ENCODE data around the gene LMTK3.

Gene LMTK3

DNA sequence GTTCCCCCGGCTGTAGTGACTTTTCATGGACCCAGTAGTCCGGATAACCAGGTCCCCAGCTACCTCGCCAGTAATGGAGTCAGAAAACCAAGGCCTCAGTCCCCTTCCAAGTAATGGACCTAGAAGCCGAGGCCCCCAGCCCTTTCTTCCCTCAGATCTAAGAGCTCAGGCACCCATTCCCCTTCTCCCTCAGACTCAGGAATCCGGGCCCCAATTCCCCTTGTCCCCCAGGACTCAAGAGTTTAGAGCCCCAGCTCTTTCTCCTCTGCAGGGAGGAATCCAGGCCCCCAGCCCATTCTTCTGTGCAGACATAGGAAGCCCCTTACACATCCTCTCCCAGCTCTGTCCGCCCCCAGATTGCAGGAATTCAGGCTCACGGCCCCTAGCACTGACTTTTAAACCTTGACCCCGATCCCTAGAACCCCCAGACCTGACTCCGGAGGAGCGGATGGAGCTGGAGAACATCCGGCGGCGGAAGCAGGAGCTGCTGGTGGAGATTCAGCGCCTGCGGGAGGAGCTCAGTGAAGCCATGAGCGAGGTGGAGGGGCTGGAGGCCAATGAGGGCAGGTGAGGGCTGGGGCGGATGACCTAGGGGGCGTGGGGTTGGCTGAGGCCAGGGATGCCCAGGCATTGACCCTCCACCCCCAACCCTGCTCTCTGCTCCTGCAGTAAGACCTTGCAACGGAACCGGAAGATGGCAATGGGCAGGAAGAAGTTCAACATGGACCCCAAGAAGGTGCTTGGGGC lies 41.5 kb downstream of the LMTK3 start:
- no peak for DNase-seq

DNA sequence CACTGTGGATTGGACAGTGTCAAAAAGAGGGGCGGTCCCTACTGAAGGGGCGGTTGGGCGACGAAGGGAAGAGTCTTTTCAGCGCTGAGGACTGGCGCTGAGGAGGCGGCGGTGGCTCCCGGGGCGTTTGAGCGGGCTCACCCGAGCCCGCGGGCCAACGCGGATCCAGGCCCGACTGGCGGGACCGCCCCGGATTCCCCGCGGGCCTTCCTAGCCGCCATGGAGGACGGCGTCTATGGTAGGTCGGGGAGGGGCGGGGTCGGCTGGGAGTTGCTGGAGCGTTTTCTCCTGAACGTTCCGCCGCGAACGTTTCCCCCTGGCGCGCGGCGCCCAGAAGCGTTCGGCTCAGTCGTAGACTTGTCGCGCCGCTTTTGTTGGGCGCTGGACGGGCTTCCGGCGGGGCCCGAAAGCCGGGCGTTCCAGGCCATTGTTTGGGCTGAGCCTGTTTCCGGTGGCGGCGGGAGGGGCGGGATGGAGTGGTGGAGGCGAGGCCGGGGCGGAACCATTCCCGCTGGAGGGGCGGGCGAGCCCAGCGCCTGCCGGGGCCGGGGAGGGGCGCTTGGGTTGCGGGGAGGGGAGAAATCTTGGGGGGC lies 42.2 kb downstream of the LMTK3 start, which contains the start of gene CYTH2:
TSS of gene CYTH2 (plus strand) at position 81 of the 593 bp plus-strand sequence. CDS start at position 220, 139 bp downstream.
- peak; percentile 87 for DNase-seq

DNA sequence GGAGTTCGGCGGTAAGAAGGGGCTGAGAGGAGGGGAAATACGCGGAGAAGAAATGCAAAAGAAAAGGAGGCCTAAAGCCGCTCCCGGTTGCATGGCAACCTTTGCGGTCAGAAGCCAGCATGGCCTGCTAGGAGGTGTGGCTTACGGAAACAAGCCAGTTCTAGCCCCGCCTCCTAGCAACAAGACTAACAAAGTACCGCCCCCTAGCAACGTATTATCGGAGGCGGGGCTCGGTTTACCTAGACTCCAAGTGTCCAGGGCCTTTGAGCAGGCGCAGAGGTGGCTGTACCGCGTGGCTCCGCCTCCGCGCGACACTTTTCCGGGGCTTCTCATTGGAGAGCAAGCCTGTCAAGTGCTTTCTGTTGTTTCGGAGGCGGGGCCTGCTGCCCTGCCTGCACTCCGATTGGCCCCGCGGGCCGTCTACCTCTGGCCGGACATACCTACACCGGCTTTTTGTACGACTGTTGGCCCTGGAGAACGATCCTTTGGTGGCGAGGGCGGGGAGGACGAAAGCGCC lies 42.8 kb downstream of the LMTK3 start:
- peak; percentile 99 for DNase-seq

DNA sequence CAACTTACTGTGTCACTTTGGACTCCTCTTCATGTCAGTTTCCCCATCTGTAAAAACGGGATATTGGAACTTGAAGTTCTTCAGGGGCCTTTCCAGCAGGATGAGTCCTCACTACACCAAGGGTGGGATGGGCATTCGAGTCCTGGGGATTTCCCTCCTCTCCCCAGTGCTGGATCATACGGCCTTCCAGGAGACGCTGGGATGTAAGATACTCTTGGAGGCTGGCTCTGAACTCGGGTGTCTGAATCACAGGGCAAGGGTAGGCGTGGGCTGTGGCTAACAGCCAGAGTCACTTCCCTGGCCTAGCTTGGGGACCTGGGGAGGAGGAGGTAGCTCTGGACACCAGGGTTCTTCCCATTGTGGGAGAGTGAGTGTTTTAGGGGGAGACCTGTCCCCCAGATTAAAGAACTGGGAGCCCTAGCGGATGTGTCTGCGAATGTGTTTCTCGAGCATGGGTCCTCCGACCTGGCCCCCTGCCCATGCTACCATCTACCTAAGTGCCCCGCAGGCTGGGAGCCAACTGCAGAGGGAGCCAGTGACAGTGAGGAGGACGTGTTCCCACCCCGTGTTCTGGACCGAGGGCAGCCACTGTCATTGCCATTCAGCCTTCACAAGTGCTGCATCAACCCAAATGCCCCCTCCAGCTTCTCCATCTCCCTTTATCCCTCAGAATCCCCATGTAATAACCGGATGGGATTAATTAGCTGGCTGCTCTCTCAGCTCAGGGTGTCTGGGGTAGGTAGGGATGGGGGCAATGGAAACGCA lies 44.9 kb downstream of the LMTK3 start:
- no peak for DNase-seq

DNA sequence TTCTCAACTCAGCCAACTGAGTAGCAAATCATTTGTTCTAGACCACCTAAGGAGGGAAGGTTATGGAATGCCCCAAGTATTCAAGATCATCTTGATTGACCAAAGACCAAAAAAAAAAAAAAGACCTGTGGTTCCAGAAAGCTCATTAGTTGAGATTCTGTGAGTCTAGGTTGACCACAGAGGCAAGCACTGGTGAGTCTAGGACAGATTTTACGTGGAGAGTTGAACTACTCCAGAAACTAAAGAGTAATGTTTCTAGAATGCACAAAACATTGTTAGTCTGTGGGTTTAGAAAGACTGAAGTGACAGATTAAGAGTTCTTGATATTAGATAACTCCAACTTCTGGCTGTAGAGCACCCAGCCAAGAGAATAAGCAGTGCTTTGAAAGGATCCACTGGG lies 46.4 kb downstream of the LMTK3 start:
- DNase-seq, result no peak

DNA sequence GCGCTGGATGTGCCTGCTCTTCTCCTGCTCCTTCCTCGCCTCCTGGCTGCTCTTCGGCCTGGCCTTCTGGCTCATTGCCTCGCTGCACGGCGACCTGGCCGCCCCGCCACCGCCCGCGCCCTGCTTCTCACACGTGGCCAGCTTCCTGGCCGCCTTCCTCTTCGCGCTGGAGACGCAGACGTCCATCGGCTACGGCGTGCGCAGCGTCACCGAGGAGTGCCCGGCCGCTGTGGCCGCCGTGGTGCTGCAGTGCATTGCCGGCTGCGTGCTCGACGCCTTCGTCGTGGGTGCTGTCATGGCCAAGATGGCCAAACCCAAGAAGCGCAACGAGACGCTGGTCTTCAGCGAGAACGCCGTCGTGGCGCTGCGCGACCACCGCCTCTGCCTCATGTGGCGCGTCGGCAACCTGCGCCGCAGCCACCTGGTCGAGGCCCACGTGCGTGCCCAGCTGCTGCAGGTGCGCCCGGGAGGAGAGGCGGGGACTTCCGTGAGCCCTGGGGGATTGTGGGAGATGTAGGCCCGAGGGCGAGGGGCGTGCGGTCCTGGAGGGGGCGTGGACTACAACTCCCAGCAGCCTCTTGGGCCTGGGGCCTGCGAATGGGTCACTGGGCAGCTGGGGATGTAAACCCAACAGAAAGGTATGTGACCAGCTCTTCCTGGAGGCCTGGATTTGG lies 49.5 kb downstream of the LMTK3 start:
- DNase-seq, result no peak

DNA sequence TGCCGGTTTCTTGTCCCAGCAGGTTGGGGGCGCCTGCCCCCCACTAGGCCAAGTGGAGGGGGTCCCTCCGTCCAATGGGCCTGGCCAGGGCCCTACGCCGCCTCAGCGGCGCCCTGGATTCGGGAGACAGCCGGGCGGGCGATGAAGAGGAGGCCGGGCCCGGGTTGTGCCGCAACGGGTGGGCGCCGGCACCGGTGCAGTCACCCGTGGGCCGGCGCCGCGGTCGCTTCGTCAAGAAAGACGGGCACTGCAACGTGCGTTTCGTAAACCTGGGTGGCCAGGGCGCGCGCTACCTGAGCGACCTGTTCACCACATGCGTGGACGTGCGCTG lies 50.0 kb downstream of the LMTK3 start:
- no peak for DNase-seq

DNA sequence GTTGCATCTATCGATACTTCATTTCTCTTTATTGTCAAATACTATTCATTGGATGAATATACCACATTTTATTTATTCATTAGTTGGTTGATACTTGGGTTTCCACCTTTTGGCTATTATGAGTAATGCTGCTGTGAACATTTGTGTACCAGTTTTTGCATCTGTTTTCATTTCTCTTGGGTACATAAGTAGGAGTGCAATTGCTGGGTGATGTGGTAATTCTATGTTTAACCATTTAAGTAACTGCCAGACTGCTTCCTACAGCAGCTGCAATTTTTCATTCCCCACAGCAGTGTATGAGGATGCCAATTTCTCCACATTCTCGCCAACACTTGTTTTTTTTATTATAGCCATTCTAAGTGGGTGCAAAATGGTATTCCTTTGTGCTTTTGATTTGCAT lies 53.6 kb downstream of the LMTK3 start:
- DNase-seq, result no peak

DNA sequence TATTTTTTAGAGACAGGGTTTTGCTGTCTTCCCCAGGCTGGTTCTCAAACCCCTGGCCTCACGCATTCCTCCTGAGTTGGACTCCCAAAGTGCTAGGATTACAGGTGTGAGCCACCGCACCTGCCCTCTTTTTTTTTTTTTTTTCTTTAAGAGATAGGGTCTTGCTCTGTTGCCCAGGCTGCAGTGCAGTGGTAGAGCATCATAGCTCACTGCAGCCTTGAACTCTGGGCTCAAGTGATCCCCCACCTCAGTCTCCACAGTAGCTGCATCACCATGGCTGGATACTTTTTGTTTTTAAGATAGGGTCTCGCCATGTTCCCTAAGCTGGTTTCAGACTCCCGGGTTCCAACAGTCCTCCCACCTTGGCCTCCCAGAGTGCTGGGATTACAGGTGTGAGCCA lies 54.8 kb downstream of the LMTK3 start:
- DNase-seq, result no peak

DNA sequence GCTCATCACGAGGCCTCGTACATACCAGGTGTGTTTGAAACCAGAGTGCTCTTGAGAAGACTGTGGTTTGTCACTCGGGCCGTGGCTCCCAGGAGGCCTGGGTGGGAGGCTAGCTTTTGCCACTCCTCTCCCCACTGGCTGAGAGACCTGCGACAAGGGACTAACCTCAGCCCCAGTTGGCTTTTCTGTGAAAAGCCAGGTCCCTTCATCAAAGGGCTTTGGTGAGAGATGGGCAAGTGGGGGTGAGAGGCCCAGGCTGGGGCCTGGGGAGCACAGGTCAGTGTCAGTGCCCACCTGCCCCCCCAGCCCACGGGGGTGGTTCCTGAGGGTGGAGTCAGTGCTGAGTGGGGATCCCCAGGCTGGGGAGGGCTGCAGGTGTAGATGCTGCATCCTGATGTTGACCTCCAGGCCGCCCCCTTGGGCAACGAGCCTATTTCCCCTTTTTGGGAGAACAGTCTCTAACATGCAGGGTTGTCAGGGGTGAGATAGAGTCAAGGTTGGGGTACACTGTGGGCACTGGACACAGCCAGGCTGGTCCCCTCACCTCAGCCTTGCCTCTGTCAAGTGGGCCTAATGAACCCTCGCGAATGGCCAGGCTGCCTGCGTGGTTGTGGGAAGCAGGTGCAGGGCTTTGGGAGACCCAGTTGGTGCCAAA lies 55.6 kb downstream of the LMTK3 start:
- no peak for DNase-seq

DNA sequence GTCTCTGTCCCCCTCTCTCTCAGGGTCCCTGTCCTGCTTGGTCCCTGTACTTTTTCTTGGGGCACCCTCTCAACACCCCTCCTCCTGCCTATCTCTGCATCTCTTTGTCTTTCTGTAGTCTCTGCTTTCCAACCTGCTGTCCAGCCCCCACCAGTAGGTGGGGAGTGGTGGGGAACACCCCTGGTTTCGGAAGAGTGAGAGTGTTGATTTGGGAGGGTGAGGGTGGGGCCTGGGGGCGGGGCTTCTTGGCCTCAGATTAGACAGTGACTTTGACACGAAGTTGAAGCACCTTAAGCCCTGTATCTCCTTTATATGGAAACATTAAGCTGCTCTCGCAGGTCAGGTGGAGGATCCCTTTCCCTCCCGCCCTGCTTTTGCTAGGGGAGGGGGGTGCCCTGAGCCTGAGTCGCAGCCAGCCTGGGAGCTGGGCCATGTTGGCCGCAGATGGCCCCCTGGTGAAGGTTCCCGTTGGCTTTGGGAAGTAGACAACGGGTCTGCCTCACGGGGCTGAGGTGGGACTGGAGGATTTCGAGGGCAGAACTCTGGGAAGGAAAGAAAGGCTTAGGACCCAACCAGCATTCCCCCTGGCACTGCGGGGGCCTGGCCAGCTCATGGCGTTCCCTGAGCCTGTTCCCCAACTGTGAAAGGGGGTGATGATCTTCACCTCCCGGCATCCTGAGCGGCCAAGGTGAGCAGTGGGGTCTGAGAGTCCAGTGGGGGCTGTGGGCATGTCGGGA lies 56.3 kb downstream of the LMTK3 start, which contains the start of gene KCNJ14:
TSS of gene KCNJ14 (plus strand) at position 404 of the 737 bp plus-strand sequence. CDS start 6,151 bp downstream, outside the sequence.
- peak; percentile 45 for DNase-seq

DNA sequence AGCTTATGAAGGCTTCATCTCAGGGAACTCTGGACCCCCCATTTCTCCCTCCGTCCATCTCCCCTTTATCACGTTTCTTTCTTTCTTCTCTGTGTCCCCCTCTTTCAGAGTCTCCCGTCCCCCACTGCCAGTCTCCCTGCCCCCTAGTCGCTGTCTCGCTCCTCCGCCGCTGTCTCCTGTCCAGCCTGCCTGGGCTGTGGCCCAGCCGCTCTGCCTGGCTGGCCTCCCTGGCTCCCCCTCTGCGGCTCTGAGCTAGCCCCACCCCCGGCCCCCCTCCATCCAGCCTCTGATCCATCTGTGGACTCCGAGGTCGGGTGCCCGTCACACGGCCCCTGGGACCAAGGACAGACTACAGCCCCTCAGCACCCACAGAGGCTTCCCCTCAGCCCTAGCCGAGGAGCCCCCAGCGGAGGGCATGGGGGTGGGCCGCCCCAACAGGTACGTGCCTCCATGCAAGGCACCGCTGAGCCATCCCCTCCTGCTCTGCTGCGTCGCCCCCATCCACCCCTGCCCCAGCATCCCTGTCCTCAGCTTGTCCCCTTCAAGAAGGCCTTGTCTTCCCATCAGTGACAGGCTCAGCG lies 57.4 kb downstream of the LMTK3 start:
- DNase-seq, result no peak

DNA sequence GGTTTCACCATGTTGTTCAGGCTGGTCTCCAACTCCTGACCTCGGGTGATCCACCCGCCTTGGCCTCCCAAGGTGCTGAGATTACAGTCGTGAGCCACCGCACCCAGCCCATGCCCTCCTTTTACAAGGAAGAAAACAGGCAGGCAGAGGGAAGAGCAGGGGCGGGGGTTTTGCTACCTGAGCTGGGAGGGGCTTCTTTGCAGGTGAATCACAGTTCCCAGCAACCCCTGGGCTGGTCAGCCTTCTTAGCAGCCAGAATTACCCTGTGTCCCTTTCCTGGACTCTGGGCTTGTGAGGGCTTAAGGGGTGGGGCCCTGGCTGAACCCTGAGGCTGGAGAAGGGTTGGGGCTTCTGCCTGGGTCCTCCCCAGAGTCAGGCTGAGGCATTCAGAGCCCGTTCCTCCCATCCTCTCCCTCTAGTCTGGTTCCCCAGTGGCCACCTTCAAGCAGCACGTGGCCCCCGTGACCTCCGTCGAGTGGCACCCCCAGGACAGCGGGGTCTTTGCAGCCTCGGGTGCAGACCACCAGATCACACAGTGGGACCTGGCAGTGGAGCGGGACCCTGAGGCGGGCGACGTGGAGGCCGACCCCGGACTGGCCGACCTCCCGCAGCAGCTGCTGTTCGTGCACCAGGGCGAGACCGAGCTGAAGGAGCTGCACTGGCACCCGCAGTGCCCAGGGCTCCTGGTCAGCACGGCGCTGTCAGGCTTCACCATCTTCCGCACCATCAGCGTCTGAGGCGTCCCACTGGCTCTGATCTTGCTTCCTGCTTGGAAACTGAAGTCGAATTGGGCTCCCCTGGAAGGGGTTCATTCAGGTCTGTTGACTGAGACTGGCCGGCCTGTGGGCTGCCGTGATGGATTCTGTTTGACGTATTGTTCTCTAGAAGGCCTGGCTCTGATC lies 59.1 kb downstream of the LMTK3 start:
- DNase-seq, result no peak

DNA sequence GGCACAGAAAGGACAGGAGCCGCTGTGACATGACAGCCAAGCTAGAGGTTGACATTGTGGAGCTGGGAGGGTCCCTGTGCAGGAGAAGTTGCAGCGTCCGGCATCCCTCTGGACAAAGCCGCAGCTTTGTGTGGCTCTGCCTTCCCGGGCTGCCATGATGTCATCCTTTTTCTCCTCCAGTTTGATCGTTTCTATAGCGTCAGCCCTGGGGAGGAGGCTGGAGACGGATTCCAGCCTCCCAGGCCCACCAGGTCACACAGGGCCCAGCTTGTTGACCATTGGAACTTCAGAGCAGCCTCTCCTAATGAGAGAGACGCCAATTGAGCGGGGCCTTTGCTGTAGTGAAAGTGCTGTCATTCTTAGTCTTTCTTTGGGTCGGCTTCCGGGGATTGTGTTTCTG lies 60.0 kb downstream of the LMTK3 start:
- no peak for DNase-seq

DNA sequence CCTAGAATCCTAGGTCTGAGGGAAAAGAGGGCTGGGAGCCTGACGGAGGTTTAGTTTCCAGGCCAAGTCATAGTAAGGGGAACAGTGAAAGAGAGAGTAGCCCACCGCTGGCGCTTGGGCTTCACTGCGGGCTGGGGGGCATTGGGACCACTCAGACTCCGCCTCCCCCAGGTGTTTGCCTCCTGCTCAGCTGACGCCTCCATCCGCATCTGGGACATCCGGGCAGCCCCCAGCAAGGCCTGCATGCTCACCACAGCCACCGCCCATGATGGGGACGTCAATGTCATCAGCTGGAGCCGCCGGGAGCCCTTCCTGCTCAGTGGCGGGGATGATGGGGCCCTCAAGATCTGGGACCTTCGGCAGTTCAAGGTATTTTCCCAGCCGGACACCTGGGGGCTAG lies 60.8 kb downstream of the LMTK3 start:
- DNase-seq, result no peak

DNA sequence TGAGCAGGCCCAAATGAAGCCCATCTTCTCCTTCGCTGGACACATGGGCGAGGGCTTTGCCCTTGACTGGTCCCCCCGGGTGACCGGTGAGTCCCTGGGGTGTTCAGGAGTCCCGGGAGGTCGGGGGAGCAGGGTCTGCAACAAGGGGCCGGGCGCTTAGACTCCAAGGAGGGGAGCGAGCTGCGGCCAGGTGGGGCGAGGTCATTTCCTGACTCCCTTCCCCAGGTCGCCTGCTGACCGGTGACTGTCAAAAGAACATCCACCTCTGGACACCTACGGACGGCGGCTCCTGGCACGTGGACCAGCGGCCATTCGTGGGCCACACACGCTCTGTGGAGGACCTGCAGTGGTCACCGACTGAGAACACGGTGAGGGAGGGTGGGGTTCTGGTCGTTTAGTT lies 61.2 kb downstream of the LMTK3 start:
- no peak for DNase-seq

DNA sequence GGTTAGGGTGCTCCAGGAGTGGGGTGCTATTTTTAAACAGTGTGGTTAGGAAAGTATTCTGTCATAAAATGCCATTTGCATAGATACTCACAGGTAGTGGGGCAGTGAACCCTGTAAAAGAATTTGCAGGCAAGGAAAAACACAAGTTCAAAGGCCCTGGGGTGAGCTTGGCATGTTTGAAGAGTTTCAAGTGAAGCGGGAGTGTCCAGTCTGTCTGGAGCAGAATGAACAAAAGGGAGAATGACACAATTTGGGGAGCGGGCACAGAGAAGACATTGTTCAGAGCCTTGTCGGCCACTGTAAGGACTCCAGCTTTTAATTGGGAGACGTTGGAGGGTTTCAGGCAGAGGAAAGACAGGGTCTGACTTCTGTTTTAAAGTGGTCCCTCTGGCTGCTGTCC lies 63.1 kb downstream of the LMTK3 start:
- no peak for DNase-seq

DNA sequence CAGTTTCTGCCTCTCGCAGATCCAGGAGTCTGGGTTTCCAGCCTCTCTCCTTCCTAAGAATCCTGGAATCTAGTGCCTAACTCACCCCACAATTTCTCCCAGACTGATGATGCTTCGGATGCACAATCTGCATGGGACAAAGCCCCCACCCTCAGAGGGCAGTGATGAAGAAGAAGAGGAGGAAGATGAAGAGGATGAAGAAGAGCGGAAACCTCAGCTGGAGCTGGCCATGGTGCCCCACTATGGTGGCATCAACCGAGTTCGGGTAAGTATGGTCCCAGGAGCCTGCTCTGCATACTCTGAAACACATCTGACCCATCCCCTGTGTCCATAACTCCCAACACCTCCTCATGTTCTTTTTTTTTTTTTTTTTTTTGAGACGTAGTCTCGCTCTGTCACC lies 65.1 kb downstream of the LMTK3 start:
- DNase-seq, result no peak

DNA sequence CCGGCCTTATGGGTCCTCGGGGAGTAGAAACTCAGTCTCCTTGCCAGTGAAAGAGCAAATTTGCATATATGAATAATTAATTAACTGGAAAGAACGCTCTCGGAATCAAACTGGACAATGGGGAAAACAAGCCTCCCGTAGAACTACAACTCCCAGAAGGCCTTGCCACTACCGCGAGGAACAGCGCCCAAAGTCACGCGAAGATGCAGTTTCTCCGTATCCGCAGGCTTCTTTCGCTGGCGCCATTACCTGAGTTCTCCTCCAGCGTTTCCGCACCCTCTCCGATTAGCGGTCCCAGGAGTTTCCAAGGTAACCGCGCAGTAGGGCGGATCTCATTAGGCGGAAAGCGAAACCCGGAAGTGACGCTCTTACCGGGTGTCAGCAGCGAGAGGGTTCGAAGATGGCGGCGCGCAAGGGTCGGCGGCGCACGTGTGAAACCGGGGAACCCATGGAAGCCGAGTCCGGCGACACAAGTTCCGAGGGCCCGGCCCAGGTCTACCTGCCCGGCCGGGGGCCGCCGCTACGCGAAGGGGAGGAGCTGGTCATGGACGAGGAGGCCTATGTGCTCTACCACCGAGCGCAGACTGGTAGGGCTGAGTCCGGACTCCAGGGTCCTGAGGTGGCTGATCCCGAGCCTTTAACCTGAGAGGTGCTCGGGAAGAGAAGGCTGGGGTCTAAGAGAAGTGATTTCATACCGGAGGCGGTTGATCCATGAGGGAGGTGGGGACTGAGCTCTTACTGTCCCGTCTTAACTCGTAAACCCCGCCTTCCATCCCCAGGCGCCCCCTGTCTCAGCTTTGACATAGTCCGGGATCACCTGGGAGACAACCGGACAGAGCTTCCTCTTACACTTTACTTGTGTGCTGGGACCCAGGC lies 65.8 kb downstream of the LMTK3 start, which contains the start of gene GRWD1:
TSS of gene GRWD1 (plus strand) at position 378 of the 876 bp plus-strand sequence. CDS start at position 401, 23 bp downstream.
- DNase-seq, result peak; percentile 93
